ENCODE data around the gene SLC25A34. TPM values are rescaled to one million over a fixed set of nuclear protein-coding genes. Genes with fewer than 3 reads are reported as not detected.
A peak's percentile ranks its signal among the peaks of the same experiment; 100 is the strongest.

The SLC25A34 gene
- total and polyA plus RNA-seq, 9 donors, result 3.6 to 7.4 (median 5.8) TPM

- H3K4me3 ChIP-seq (ENCODE audit: low read length), result no peak overlapping the region
- DNase-seq, result no peak
- 10% methylated on average over 2 of the region's 6 CpGs for WGBS (ENCODE audit: insufficient coverage)
- H3K36me3 ChIP-seq (ENCODE audit: control insufficient read depth, insufficient read depth, low read length), result peaks cover 25% of the 10 kb centered on the region
- H3K9me3 ChIP-seq (replicated peaks; ENCODE audit: control insufficient read depth, low read depth, low read length), result no peaks in the 10 kb centered on the region
- peaks cover 37% of the 10 kb centered on the region for H3K4me1 ChIP-seq (ENCODE audit: control insufficient read depth, insufficient read depth, low read length)
- no peaks in the 10 kb centered on the region for H3K27me3 ChIP-seq (ENCODE audit: control insufficient read depth, insufficient read depth, low read length)
- H3K27ac ChIP-seq (ENCODE audit: low read length), result no peak overlapping the region
Observed at GRCh38 chr1:15700508-15700907, 35.5 kb upstream of the SLC25A34 start.

DNA sequence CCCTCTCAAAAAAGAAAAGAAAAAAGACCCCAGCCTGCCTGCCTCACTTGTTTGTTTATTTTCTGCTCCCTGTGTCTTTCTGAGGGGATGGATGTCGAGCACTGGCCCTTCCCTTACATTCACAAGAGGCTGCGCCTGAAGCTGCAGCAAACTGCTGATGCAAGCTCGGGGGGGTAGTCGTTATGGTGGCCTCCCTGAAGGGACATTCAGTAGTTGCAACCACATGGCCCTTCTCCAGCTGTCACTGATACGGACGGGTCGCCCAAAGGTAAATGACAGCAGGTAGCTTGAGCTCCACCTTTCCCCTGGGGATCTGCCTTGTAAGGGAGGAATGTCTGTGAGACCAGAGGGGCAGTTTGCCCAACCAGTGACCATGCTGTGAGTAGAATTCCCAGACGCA, 34.3 kb upstream of the SLC25A34 start:
- H3K4me1 ChIP-seq (ENCODE audit: control insufficient read depth, insufficient read depth, low read length), result peaks cover 36% of the 10 kb centered on the region
- H3K27ac ChIP-seq (ENCODE audit: low read length), result no peak overlapping the region
- WGBS (ENCODE audit: insufficient coverage), result 88% methylated on average over 7 of the region's 8 CpGs
- peaks cover 26% of the 10 kb centered on the region for H3K36me3 ChIP-seq (ENCODE audit: control insufficient read depth, insufficient read depth, low read length)
- no peaks in the 10 kb centered on the region for H3K27me3 ChIP-seq (ENCODE audit: control insufficient read depth, insufficient read depth, low read length)
- no peak overlapping the region for H3K4me3 ChIP-seq (ENCODE audit: low read length)
- no peaks in the 10 kb centered on the region for H3K9me3 ChIP-seq (replicated peaks; ENCODE audit: control insufficient read depth, low read depth, low read length)
- DNase-seq, result no peak

GRCh38 chr1:15702722-15703550, 33.1 kb upstream of the SLC25A34 start:
- H3K9me3 ChIP-seq (replicated peaks; ENCODE audit: control insufficient read depth, low read depth, low read length), result no peaks in the 10 kb centered on the region
- H3K36me3 ChIP-seq (ENCODE audit: control insufficient read depth, insufficient read depth, low read length), result peaks cover 23% of the 10 kb centered on the region
- DNase-seq, result no peak
- H3K4me1 ChIP-seq (ENCODE audit: control insufficient read depth, insufficient read depth, low read length), result peaks cover 41% of the 10 kb centered on the region
- WGBS (ENCODE audit: insufficient coverage), result 72% methylated on average over 12 of the region's 19 CpGs
- peak overlapping the region; percentile 82 for H3K27ac ChIP-seq (ENCODE audit: low read length)
- H3K27me3 ChIP-seq (ENCODE audit: control insufficient read depth, insufficient read depth, low read length), result no peaks in the 10 kb centered on the region
- H3K4me3 ChIP-seq (ENCODE audit: low read length), result no peak overlapping the region

DNA sequence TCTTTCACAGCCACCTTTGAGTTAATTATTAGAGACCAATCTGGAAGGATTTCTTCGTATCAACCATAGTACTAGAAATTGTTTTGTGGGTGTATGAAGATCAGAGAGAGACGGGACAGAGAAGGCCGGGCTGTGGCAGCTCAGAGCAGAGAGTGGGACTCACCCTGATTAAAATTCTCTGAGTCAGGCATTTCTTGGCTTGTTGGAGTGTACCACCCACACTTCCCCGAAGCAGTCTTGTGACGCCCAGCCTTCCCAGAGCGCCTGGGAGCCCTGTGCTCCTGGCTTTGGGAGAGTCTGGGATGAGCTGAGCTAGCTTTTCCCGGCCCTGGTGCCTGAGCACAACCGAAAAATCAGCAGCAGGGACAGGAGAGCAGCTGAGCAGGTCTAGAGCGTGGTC, 32.5 kb upstream of the SLC25A34 start:
- peak; percentile 91 for DNase-seq
- Histone ChIP-seq H3K27ac (ENCODE audit: low read length) (peak overlapping the region; percentile 82), H3K4me3 (ENCODE audit: low read length) (no peak overlapping the region), H3K36me3 (ENCODE audit: control insufficient read depth, insufficient read depth, low read length) (peaks cover 23% of the 10 kb centered on the region), H3K4me1 (ENCODE audit: control insufficient read depth, insufficient read depth, low read length) (peaks cover 43% of the 10 kb centered on the region), H3K27me3 (ENCODE audit: control insufficient read depth, insufficient read depth, low read length) (no peaks in the 10 kb centered on the region), H3K9me3 (replicated peaks; ENCODE audit: control insufficient read depth, low read depth, low read length) (no peaks in the 10 kb centered on the region)
- 16% methylated on average over 5 of the region's 9 CpGs for WGBS (ENCODE audit: insufficient coverage)

- Histone ChIP-seq H3K4me1 (ENCODE audit: control insufficient read depth, insufficient read depth, low read length) (peaks cover 45% of the 10 kb centered on the region), H3K4me3 (ENCODE audit: low read length) (no peak overlapping the region), H3K9me3 (replicated peaks; ENCODE audit: control insufficient read depth, low read depth, low read length) (no peaks in the 10 kb centered on the region), H3K36me3 (ENCODE audit: control insufficient read depth, insufficient read depth, low read length) (peaks cover 23% of the 10 kb centered on the region), H3K27ac (ENCODE audit: low read length) (peak overlapping the region; percentile 3), H3K27me3 (ENCODE audit: control insufficient read depth, insufficient read depth, low read length) (no peaks in the 10 kb centered on the region)
- WGBS (ENCODE audit: insufficient coverage), result 88% methylated on average over 13 of the region's 17 CpGs
- no peak for DNase-seq
Observed at GRCh38 chr1:15704526-15705183, 31.4 kb upstream of the SLC25A34 start.

DNA sequence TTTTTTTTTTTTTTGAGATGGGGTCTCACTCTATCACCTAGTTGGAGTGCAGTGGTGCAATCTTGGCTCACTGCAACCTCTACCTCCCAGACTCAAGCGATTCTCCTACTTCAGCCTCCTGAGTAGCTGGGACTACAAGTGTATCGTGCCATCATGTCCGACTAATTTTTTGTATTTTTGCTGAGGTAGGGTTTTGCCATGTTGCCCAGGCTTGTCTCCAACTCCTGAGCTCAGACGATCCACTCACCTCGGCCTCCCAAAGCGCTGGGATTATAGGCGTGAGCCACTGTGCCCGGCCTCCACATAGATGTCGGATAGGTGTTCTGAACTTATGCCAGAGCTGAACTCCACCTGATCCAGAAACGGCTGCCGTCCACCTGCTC, 30.9 kb upstream of the SLC25A34 start:
- WGBS (ENCODE audit: insufficient coverage), result 90% methylated on average over 8 of the region's 11 CpGs
- H3K4me1 ChIP-seq (ENCODE audit: control insufficient read depth, insufficient read depth, low read length), result peaks cover 40% of the 10 kb centered on the region

DNA sequence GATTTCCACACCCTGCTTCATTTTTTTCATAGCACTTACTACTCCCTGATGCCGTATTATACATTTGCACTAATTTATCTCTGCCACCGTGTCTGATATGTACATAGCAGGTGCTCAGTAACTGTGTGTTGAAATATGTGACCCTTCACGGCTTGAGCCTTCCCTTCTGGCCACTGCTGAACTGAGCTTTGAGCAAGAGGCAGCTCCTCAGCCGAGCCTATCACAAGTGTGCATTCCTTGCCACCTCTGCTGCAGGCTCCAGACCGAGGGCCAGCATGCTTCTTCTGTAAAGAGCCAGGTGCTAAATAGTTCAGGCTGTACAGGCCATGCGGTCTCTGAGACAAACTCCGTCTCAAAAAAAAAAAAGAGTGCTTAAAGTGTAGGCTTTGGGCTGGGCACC, 29.3 kb upstream of the SLC25A34 start:
- peak; percentile 67 for DNase-seq
- Histone ChIP-seq H3K4me1 (ENCODE audit: control insufficient read depth, insufficient read depth, low read length) (peaks cover 34% of the 10 kb centered on the region), H3K27ac (ENCODE audit: low read length) (peak overlapping the region; percentile 47), H3K4me3 (ENCODE audit: low read length) (no peak overlapping the region), H3K36me3 (ENCODE audit: control insufficient read depth, insufficient read depth, low read length) (peaks cover 20% of the 10 kb centered on the region), H3K9me3 (replicated peaks; ENCODE audit: control insufficient read depth, low read depth, low read length) (no peaks in the 10 kb centered on the region), H3K27me3 (ENCODE audit: control insufficient read depth, insufficient read depth, low read length) (no peaks in the 10 kb centered on the region)
- whole genome bisulfite sequencing (ENCODE audit: insufficient coverage), result 66% methylated on average over 3 of the region's 7 CpGs

More for the DNA sequence above, 30.9 kb upstream of the SLC25A34 start:
- Histone ChIP-seq H3K36me3 (ENCODE audit: control insufficient read depth, insufficient read depth, low read length) (peaks cover 23% of the 10 kb centered on the region), H3K4me3 (ENCODE audit: low read length) (no peak overlapping the region), H3K9me3 (replicated peaks; ENCODE audit: control insufficient read depth, low read depth, low read length) (no peaks in the 10 kb centered on the region), H3K27me3 (ENCODE audit: control insufficient read depth, insufficient read depth, low read length) (no peaks in the 10 kb centered on the region), H3K27ac (ENCODE audit: low read length) (peak overlapping the region; percentile 3)
- DNase-seq, result no peak

DNA sequence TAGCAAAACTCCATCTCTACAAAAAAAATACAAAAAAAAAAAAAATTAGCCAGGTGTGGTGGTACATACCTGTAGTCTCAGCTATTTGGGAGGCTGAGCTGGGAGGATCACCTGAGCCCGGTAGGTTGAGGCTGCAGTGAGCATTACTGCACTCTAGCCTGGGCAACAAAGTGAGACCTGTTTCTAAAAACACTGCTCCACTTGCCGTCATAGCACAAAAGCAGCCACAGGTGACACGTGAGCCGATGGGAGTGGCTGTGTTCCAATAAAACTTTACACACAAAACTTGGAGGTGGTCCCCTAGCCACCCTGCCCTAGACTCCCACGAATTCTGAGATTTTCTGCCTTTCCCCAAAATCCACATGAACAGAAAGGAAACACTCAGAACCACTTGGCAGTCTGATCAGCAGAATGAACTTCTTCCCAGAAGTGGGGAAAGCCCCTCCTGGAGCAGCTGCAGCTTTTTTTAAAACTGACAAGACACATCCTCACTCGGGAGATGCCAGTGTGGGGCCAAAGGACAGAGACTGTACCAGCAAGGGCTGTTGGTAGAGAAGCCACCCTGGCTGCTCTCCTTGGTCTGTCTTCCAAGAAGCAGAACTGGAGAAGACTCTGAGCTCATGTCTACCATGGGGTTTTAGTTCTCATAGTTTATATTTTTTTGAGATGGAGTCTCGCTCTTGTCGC, 28.7 kb upstream of the SLC25A34 start:
- H3K4me1 ChIP-seq (ENCODE audit: control insufficient read depth, insufficient read depth, low read length), result peaks cover 34% of the 10 kb centered on the region
- H3K9me3 ChIP-seq (replicated peaks; ENCODE audit: control insufficient read depth, low read depth, low read length), result no peaks in the 10 kb centered on the region
- peak; percentile 49 for DNase-seq
- no peak overlapping the region for H3K4me3 ChIP-seq (ENCODE audit: low read length)
- no peaks in the 10 kb centered on the region for H3K27me3 ChIP-seq (ENCODE audit: control insufficient read depth, insufficient read depth, low read length)
- H3K36me3 ChIP-seq (ENCODE audit: control insufficient read depth, insufficient read depth, low read length), result peaks cover 18% of the 10 kb centered on the region
- peak overlapping the region; percentile 55 for H3K27ac ChIP-seq (ENCODE audit: low read length)
- 56% methylated on average over 4 of the region's 8 CpGs for WGBS (ENCODE audit: insufficient coverage)

DNA sequence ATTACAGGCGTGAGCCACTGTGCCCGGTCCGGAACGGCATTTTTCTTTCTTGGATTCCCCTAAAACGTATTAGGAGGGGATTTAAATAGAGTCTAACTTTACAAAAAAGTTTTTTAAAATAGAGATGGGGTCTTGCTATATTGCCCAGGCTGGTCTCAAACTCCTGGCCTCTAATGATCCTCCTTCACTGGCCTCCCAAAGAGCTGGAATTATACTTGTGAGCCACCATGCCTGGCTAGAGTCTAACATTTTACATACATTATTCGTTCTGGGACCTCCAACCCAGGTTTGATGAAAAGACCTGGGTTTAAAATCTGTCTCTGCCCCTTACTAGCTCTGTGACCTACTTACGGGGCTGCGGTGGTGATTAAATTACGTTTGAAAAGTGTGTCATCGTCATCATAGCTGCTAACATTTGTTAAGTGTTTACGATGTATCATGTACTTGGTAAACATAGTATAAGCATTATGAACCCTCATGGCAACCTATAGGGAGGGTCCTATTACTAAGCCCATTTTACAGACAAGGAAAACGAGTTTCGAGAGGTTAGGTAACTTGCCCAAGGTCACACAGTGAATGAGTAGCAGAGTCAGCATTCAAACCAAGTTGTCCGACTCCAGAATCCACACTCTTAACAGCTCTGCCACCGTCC, 27.4 kb upstream of the SLC25A34 start:
- Histone ChIP-seq H3K27ac (ENCODE audit: low read length) (no peak overlapping the region), H3K36me3 (ENCODE audit: control insufficient read depth, insufficient read depth, low read length) (peaks cover 18% of the 10 kb centered on the region), H3K4me3 (ENCODE audit: low read length) (no peak overlapping the region), H3K27me3 (ENCODE audit: control insufficient read depth, insufficient read depth, low read length) (no peaks in the 10 kb centered on the region), H3K9me3 (replicated peaks; ENCODE audit: control insufficient read depth, low read depth, low read length) (no peaks in the 10 kb centered on the region), H3K4me1 (ENCODE audit: control insufficient read depth, insufficient read depth, low read length) (peaks cover 28% of the 10 kb centered on the region)
- WGBS (ENCODE audit: insufficient coverage), result 100% methylated on average over 1 of the region's 15 CpGs
- DNase-seq, result no peak

DNA sequence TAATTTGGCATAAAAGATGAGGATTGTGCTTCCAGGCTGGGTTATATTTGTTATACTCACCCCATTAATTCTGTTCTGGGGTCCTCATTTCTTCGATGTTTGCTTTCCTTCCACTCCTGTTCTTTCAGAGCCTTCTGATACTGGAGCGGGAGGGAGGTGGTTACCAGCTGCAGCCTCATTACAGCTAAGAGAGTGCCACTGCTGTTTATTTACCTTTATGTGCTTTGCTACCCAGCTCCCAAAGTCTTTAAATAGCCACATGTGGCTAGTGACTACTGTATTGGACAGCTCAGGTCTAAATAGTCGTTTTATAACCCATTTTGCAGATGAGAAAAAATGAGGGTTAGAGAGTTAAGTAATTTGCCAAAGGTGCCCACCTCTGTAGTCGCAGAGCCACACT, 26.8 kb upstream of the SLC25A34 start:
- Histone ChIP-seq H3K4me1 (ENCODE audit: control insufficient read depth, insufficient read depth, low read length) (peaks cover 26% of the 10 kb centered on the region), H3K9me3 (replicated peaks; ENCODE audit: control insufficient read depth, low read depth, low read length) (no peaks in the 10 kb centered on the region), H3K27ac (ENCODE audit: low read length) (no peak overlapping the region), H3K4me3 (ENCODE audit: low read length) (no peak overlapping the region), H3K27me3 (ENCODE audit: control insufficient read depth, insufficient read depth, low read length) (no peaks in the 10 kb centered on the region), H3K36me3 (ENCODE audit: control insufficient read depth, insufficient read depth, low read length) (peaks cover 18% of the 10 kb centered on the region)
- no peak for DNase-seq
- no CpG with 5 or more reads among the region's 4 CpGs for WGBS (ENCODE audit: insufficient coverage)

Measured in muscle of leg (tissue), 11 donors.